ENCODE data around the gene DHRSX.
"Not testable (repeated sequence)": the region's sequence is repeated elsewhere in the genome, so short reads cannot be mapped to it uniquely, and the experiment has no call there.

DNA sequence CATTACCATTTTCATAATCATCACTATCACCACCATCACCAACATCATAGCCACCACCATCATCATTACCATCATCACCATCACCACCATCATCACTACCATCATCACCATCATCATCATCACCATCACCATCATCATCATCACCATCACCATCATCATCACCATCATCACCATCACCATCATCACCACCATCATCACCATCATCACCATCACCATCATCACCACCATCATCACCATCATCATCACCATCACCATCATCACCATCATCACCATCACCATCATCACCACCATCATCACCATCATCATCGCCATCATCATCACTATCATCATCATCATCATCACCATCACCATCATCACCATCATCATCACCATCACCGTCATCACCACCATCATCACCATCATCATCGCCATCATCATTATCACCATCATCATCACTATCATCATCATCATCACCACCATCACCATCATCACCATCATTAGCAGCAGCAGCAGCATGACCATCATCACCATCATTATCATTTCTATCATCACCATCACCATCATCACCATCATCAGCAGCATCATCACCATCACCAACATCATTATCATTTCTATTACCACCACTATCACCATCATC lies 118.2 kb downstream of the DHRSX start:
- not testable (repeated sequence) for TF ChIP-seq POLR2AphosphoS5, POLR2A (IDR thresholded peaks at IDR 0.05)
- TF ChIP-seq, protein P1, sequence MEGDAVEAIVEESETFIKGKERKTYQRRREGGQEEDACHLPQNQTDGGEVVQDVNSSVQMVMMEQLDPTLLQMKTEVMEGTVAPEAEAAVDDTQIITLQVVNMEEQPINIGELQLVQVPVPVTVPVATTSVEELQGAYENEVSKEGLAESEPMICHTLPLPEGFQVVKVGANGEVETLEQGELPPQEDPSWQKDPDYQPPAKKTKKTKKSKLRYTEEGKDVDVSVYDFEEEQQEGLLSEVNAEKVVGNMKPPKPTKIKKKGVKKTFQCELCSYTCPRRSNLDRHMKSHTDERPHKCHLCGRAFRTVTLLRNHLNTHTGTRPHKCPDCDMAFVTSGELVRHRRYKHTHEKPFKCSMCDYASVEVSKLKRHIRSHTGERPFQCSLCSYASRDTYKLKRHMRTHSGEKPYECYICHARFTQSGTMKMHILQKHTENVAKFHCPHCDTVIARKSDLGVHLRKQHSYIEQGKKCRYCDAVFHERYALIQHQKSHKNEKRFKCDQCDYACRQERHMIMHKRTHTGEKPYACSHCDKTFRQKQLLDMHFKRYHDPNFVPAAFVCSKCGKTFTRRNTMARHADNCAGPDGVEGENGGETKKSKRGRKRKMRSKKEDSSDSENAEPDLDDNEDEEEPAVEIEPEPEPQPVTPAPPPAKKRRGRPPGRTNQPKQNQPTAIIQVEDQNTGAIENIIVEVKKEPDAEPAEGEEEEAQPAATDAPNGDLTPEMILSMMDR (IDR thresholded peaks at IDR 0.05) = not testable (repeated sequence)

Measured in prostate gland (tissue), 2 donors.